Breast epithelium (tissue), 3 donors: ENCODE measurements around the gene GAL.

Experiments
- CTCF ChIP-seq, 3 donors: fragments of 450-650 bp; IDR thresholded peaks; one replicate each; pipeline ENCODE4 v1.5.1; 2016 to 2017; ENCODE audit warnings: antibody characterized with exemption in 3 of 3, mild to moderate bottlenecking in 3 of 3, moderate library complexity in 3 of 3
- POLR2A ChIP-seq: fragments of 450-650 bp; IDR thresholded peaks from one replicate; pipeline ENCODE4 v1.6.1; 2016; ENCODE audit warnings: antibody characterized with exemption, mild to moderate bottlenecking, moderate library complexity
- POLR2AphosphoS5 ChIP-seq, 3 donors: sonication (generic); formaldehyde crosslinking; IDR thresholded peaks; one replicate each; pipeline ENCODE4 v1.6.1; 2017; ENCODE audit warnings: antibody characterized with exemption in 3 of 3

- TF ChIP-seq CTCF (IDR thresholded peaks at IDR 0.05) = no peak
- no peak for TF ChIP-seq POLR2A
- TF ChIP-seq POLR2AphosphoS5 (IDR thresholded peaks at IDR 0.05) = no peak
Measured at GRCh38 chr11:68735125-68735524, 50.8 kb downstream of the GAL start.
